HG03196 (cell line): ENCODE measurements around the gene RBBP8NL.
"Not testable (repeated sequence)": the region's sequence is repeated elsewhere in the genome, so short reads cannot be mapped to it uniquely, and the experiment has no call there.

Experiments
- ATAC-seq: cut with Tn5 transposase; IDR thresholded peaks from one replicate; pipeline ENCODE4 v1.9.1; 2021; ENCODE audit not compliant: unreplicated experiment

RBBP8NL gene

DNA sequence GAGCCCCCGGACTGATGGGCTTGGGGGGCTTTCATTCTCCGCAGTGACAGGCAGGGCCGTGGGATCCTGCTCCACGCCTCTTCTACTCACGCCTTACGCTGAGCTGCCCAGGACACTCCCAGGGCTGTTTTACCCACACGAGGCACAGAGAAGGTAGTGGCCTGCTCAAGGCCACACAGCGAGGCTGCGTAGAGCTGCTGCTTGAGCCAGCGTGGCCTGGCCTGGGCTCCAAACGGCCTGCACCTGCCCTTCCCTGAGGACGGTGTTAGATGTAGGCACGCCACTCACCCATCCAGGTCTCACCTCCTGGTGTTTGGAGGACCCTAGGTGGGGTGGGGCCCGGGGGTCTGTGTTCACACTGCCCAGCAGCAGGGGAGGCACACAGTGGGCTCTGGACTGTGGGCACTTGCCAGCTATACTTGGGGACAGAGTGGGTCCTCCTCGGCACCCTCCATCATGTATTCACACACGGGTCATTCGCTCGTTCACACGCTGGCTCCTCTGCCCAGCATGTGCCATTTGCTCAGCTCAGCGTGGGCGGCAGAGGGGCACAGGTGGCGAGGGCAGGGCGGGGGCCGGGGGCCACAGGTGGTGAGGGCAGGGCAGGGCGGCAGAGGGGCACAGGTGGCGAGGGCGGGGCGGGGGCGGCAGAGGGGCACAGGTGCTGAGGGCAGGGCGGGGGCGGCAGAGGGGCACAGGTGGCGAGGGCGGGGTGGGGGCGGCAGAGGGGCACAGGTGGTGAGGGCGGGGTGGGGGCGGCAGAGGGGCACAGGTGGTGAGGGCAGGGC is 18.4 kb upstream of the RBBP8NL start:
- no peak for ATAC-seq

GRCh38 chr20:62444286-62444685 is 16.9 kb upstream of the RBBP8NL start:
- ATAC-seq = no peak

DNA sequence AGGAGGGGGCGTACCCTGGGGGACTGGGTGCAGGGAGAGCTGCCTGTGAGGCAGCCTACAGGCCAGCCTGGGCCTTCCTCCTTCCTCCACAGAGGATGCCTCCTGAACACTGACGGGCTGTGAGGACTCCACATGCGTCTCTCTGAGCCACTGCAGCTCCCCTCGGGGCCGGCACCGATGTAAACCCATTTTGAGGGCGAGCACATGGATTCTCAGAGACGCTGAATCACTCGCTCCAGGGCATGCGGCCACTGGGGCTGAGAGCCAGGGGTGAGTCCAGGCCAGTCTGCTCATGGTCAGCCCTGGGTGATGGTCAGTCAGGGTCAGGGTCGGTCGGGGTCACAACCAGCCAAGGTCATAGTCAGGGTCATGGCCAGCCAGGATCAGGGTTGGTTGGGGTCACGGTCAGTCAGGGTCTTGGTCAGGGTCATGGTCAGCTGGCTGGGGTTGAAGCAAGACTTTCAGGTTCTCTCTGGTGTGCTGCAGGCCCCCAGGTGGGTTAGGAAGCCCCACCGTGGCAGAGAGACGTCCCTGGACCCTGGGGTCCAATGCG is 14.7 kb upstream of the RBBP8NL start:
- no peak for ATAC-seq

- ATAC-seq = no peak
These were observed 11.9 kb upstream of the RBBP8NL start for GRCh38 chr20:62439218-62439617.

GRCh38 chr20:62437927-62438326 is 10.6 kb upstream of the RBBP8NL start:
- ATAC-seq = no peak

GRCh38 chr20:62437496-62437895 is 10.2 kb upstream of the RBBP8NL start:
- ATAC-seq = no peak

DNA sequence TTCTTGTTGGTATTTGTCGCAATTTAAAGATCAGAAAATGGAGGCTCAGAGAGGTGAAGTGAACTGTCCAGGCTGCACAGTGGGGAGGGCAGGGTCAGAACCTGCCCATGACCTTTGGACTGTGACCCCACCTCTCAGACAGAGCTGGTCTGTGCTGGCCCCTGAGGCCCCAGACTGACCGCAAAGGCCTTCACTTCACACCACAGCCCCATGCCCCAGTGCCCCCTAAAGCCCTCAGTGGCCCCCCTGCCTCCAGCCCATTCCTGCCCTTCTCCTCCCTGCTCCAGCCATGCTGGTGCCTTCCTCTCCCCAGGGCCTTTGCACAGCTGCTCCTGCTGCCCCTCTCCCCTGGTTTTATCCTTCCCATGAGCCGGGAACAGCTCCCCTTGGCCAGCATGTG is 9.4 kb upstream of the RBBP8NL start:
- no peak for ATAC-seq

DNA sequence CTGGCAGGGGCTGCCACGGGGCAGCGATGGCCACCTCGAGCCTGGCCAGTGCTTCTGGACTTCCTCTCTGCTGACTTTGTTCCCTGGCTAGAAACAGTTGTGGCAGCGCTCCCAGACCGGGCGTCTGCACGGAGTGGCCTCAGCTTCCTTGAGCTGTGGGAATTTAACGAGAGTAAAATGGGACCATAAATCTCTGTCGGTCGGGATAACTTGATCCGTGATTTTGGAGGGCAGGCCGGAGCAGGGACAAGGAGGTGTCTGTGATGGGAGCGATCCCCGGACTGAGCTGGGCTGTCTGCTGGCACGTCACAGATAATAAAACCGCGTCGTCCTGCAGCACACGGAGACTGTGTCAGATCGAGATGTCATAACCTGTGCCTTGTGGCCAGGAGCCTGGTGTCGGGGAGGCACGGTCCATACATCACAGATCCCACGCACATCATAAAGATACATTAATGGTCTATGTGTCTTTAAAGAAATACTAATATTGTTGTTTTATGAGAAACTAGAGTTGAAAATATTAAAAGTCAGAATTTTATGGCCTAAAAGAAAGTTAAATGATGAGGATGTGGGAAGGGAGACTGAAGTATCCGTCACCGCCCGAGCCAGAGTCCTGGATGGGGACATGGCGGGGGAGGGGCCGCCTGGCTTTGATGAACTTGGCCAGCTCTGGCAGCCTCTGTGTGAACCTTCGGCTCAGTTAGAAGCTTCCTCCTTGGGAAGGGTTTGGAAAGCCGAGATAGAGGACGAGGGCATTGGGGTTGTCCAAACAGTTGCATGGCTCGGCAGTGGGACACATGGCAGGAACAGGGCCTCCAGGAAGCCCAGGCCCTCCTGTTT is 6.5 kb upstream of the RBBP8NL start:
- ATAC-seq = no peak

DNA sequence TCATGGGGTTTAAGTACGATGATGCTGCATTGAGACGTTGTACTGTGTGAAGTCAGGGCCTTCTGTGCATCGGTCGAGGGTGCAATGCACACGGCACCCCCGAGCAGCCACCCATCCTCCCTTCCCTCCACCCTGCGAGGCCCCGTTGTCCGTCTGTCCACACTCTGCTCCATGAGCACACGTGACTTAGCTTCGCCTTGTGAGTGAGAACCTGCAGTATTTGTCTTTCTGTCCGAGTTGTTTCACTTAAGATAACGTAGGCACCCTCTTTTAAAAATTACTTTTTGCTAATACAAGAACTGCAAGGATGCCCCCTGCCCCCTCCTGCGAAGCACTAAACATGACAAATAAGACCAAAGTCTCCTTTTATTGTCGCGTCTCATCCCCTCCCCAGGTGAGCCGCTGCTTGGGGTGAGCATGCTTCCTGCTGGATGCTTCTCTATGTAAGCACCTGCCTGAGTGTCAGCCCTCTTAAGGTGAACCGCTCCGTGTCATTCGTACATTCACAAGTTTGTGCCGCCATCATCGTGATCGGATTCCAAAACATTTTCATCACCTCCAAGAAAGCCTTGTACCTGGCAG is 3.6 kb upstream of the RBBP8NL start:
- ATAC-seq = no peak

GRCh38 chr20:62430311-62430853 is 3.0 kb upstream of the RBBP8NL start:
- no peak for ATAC-seq

DNA sequence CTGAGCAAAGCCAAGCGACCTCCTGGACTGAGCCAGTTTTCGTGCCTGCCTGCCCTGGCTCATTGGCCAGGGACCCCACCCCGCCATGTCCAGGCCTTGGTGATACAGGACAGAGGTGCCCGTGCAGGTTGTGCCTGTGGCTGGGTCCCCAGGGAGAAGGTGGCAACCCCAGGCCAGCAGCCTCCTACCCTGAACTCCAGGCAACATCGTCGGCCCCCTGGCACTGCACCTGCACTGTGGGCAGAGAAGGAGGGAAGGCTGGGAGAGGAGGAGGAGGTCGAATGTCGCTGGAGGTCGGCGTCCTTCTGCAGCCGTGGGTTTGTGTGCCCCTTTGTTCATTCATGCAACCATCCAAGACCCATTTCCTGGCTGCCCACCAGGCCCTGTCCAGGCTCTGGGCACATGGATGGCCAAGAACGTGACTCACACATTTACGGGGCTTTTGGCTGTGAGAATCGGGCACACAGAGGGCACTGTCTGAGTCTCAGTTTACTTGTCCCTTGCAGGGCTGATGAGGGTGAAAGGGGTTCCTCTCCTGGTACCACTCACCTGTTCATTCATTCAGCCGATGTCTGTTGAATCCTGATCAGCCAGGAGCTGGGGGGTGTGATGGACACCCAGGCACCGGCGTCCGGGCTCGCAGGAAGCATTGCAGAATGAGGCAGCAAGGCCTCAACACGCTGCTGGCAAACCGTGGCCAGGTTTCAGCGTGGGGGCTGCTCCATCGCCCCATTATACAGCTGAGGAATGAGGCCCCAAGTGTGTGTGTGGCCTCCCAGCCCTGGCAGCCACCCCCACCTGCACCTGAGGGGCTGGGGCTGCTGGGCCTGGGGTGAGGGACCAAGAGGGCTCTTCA is 2.3 kb upstream of the RBBP8NL start:
- ATAC-seq = no peak

DNA sequence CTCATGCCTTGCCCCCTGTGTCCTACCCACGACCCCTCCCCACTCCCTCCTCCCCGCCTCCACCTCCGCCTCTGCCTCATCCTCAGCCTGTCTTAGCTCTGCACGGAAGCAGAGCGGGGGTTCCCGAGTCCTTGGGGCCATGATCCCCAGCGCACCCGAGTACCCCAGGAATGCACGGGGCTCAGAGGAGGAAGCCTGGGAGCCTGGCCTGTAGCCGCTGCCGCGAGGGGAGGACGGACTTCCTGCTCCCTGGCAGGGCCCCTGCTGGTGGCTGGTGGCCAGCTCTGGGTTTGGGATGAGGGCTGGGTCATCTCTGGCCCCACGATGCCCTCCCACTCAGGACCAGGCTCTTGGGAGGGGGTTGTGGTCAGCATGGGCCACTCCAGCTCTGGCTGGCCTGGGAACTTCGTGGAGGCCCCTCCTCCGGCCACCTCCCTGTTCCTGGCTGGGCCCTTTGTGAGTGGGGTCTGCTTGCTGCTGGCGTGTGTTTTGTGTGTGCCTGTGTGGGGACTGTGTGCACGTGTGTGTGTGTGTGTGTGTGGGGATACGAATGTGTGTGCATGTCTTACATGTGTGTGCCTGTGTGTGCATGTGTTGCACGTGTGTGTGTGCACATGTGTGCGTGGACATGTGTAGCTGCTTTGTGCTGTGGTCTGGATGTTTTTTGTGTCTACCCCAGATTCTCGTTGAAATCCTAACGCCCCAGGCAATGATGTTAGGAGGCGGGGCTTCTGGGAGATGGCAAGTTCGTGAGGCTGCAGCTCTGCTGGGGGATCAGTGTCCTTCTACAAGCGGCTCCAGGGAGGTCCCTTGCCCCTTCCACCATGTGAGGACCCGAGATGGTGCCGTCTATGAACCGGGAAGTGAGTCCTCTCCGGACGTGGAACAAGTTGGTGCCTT is 1.3 kb upstream of the RBBP8NL start:
- ATAC-seq = no peak

DNA sequence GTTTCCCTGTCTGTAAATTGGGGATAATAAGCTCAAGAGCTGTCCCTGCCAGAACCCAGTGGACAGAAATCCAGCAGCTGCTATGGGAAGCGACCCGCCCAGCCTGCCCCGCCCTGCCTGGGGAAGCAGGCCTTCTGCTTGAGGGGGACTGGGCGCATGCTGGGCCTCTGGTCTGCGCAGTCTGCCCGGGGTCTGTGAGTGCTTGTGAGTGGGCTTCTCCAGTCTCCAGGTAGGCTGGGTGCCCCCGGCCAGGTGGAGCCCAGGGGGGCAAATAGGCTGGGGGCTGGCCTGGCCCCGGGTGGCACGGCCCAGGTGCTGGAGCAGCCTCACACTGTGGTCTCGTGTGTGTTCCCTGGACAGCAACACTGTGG is 648 bp upstream of the RBBP8NL start:
- no peak for ATAC-seq

- ATAC-seq = no peak
These were observed 624 bp downstream of the RBBP8NL start for GRCh38 chr20:62426699-62427131.

- ATAC-seq = not testable (repeated sequence)
These were observed 1.3 kb downstream of the RBBP8NL start for GRCh38 chr20:62426059-62426348.

GRCh38 chr20:62425281-62426058 is 1.9 kb downstream of the RBBP8NL start:
- no peak for ATAC-seq

- no peak for ATAC-seq
These were observed 2.9 kb downstream of the RBBP8NL start for GRCh38 chr20:62424249-62425107.

- ATAC-seq = no peak
These were observed 4.0 kb downstream of the RBBP8NL start for GRCh38 chr20:62423326-62423706.
